ENCODE measurements around the gene PLEKHA5. TPM values are rescaled to one million over a fixed set of nuclear protein-coding genes. Genes with fewer than 3 reads are reported as not detected.
"Not testable (repeated sequence)": the region's sequence is repeated elsewhere in the genome, so short reads cannot be mapped to it uniquely, and the experiment has no call there.

The PLEKHA5 gene
- total RNA-seq, 1 donor from 2014 or later, result 2.6 TPM

GRCh38 chr12:19201661-19202060 lies 72.1 kb downstream of the PLEKHA5 start:
- intact Hi-C loops (cut with micrococcal nuclease), result no loop called here

- intact Hi-C loops (cut with micrococcal nuclease), result no loop called here
Measured at GRCh38 chr12:19203013-19203412, 73.5 kb downstream of the PLEKHA5 start.

DNA sequence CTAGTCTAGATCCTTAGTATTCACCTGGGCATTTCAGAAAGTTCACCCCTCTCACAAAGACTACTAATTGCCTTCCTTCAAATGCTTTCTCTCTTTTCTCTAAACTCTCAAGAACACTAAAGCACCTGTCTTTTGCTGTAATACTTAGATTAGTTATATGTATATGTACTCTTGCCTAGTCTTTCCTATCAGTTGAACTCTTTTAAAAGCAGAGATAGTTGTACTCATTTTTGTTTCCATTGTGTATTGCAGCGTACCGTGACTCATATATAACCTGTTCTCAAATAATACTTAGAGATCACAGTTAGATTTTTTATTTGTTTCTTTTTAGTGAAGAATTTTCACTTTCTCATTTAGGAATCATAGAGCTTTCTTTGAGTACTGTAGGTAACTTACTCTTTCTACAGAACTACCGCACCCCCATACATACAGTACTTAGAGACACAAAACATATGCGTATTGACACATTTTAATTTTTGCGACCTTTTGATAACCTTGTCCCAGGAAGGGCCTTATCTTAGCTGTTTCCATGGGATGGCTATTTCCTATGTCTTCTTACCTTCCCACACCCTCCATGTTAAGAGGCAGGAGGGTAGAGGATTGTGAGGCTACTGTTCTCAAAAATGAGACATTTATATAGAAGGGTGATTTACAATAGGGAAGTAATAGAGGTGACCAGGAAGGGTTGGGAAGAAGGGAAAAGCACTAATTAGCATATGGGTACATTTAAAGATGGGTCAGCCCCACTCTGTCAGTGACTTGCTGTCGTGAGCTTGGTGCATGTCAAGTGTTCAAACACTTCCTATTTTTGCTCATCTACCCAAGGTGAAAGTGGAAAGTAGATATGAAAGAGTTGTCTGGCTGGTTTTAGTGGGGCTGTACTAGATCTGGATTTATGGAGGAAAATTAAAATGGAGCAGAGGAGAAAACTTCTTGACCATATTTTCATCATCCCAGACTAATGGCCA lies 74.3 kb downstream of the PLEKHA5 start:
- intact Hi-C loops (cut with micrococcal nuclease), result no loop called here

- intact Hi-C loops (cut with micrococcal nuclease), result no loop called here
Measured at GRCh38 chr12:19205120-19205519, 75.6 kb downstream of the PLEKHA5 start.

GRCh38 chr12:19206493-19207077 lies 77.1 kb downstream of the PLEKHA5 start:
- intact Hi-C loops (cut with micrococcal nuclease), result no loop called here

DNA sequence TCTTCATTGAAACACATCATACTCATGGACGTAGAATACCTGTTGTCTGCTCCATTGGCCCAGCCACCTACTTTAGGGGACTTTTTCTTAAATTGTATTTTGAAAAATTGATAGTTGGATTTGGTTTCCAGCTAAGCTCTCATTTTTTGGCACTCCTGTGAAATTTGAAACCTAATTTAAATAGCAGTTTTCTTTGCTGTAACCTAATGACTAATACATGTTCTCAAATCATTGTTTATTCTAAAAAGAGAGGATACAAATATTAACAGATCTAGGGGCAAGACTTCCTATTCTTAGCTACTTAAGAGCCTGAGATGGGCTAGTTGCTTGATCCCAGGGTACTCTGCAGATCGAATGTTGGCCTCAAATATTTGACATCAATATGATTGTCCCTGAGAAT lies 78.9 kb downstream of the PLEKHA5 start:
- intact Hi-C loops (cut with micrococcal nuclease), result no loop called here

DNA sequence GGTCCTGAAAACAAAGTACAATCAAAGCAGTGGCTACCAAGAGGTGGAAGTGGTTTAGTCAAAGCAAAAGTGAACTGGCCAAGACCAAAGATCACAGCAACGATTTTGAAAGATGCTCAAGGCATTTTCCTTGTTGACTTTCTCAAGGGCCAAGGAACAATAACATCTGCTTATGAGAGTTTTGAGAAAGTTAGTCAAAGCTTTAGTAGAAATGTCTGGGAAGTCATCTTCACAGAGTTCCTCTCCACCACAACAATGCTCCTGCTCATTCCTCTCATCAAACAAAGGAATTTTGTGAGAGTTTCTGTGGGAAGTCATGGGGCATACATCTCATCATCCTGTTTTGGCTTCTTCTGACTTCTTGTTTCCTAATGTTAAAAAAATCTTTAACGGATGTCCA lies 80.1 kb downstream of the PLEKHA5 start:
- intact Hi-C loops (cut with micrococcal nuclease), result no loop called here

DNA sequence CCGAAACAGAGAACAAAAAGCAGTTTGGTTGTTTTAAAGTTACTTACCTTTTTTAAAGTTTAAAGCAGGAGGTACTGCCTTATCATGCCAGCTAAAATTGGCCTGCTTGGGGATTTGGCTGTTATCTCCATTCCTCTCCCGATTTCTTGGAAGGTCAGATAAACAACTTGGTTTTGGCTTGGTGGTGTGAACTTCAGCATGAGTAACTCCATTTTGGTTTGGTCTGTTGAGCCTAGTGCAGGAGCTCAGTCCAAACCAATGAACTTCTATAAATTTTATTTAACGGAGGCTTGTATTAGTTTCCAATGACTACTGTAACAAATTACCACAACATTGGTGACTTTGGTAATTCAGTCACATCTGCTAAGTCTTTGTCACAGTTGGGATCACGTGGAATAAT lies 82.3 kb downstream of the PLEKHA5 start:
- intact Hi-C loops (cut with micrococcal nuclease), result no loop called here

DNA sequence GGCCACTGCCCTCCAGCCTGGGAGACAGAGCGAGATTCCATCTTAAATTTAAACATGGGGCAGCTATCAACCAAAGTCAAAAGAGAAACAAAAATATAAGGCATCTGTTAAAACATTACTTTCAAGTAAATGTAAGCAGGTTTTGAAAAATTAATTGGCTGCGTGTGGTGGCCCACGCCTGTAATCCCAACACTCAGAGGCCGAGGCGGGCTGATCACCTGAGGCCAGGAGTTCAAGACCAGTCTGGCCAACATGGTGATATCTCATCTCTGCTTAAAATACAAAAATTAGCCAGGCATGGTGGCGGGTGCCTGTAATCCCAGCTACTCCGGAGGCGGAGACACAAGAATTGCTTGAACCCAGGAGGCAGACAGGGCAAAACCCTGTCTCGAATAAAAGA lies 82.7 kb downstream of the PLEKHA5 start:
- intact Hi-C loops (cut with micrococcal nuclease), result no loop called here

- intact Hi-C loops (cut with micrococcal nuclease), result no loop called here
Measured at GRCh38 chr12:19214020-19214419, 84.5 kb downstream of the PLEKHA5 start.

- intact Hi-C loops (cut with micrococcal nuclease), result no loop called here
Measured at GRCh38 chr12:19215115-19215514, 85.6 kb downstream of the PLEKHA5 start.

DNA sequence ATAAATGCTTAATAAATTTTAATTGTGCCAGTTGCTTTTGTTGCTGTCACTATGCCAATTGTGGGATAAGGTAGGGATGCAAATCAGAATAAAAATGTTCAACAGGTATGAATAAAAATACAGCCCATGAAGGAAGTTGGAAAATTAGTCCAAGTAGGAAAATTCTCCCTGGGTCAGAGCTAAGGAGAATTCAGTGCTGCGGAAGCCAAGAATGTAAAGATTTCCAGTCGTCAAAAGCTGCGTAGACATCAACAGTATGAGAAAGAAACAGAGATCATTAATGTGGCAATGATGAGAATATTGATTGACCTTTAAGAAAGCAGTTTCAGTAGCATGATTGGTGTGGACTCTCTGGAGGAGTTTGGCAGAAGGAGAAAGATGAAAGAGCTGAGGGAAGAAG lies 87.9 kb downstream of the PLEKHA5 start:
- intact Hi-C loops (cut with micrococcal nuclease), result no loop called here

GRCh38 chr12:19220205-19220604 lies 90.7 kb downstream of the PLEKHA5 start:
- intact Hi-C loops (cut with micrococcal nuclease), result no loop called here

DNA sequence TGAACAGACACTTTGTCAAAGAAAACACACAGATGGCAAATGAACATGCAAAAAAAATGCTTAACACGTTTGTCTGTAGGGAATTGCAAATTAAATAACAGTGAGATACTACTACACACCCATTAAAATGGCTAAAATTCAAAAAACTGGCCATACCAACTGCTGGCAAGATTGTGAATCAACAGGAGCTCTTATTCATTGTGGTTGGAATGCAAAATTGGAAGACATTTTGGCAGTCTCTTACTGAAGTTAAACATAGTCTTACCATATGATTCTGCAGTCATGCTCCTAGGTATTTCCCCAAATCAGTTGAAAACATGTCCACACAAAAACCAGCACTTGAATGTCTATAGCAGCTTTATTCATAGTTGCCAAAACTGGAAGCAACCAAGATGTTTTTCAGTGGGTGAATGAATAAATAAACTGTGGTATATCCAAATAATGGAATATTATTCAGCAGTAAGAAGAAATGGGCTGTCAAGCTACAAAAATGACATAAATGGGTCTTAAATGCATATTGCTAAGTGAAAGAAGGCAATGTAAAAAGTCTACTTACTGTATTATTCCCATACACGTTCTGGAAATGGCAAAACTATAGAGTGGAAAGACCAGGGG lies 91.4 kb downstream of the PLEKHA5 start:
- intact Hi-C loops (cut with micrococcal nuclease), result no loop called here

DNA sequence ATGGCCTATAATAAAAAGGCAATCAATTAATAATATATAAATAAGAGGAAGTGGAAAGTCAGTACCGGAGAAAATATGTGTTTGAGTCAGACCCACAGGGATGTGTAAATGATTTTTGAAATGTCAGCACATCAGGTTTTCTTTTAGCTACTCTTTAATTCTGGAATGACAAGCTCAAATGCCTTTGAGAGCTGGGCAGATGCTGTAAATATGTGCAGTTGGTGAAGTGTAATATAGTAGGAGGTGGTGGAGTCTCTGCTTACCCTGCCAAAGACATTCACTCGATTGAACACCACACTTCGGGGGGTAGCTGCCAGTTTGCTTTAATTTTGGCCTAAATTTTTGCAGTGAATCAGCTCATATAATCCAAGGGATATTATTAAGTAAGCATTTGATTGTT lies 93.0 kb downstream of the PLEKHA5 start:
- intact Hi-C loops (cut with micrococcal nuclease), result no loop called here

DNA sequence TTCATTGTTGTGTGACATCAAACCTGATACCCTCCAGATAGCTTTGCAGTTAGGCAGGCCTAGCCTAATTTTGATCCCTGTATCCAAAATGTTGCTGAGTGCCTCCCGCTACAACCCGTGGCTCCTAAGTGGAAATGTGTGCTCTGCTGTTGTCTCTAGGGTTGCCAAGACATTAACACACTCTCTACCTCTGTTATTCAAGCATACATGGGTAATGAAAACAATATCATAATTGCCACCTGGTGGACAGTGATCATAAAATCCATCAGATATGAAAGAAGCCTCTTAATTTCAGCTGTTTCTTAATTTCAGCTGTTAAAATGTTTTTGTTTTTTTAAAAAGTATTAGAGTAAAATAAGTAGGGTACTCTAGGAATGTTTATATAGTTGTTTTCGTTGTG lies 93.5 kb downstream of the PLEKHA5 start:
- intact Hi-C loops (cut with micrococcal nuclease), result no loop called here

DNA sequence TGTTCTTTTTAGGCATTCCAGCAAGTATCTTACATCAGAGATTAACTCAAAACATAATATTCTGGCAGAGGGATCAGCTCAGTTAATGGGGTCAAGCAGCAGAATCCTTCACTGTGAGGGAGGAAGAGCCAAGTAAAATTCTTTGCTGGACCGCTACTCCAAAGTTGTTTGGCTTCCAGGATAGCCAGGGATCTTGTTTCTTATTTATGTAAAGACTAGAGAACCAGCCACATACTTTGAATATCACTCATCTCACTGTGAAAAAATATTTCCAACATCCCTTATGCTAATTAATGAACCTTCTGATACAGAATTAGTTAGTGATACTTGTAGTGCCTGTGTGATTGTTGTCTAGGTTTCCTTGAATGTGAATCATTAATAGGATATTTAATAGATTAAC lies 94.2 kb downstream of the PLEKHA5 start:
- intact Hi-C loops (cut with micrococcal nuclease), result no loop called here

DNA sequence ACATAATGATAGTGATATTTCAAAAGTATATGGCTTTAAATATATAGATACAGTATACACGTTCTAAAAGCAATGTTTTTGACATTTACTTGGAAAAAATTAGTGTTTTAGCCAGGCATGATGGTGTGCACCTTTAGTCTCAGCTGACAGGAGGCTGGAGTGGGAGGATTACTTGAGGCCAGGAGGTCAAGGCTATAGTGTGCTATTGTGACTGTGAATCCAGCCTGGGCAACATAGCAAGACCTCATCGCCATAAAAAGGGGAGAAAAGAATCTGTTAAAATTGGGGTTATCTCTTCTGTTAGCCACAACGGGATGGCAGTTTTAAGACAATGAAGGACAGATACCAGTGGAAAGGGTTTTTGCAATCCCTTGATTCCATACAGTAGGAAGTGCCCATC lies 95.2 kb downstream of the PLEKHA5 start:
- intact Hi-C loops (cut with micrococcal nuclease), result no loop called here

GRCh38 chr12:19227190-19227879 lies 97.8 kb downstream of the PLEKHA5 start:
- intact Hi-C loops (cut with micrococcal nuclease), result no loop called here

DNA sequence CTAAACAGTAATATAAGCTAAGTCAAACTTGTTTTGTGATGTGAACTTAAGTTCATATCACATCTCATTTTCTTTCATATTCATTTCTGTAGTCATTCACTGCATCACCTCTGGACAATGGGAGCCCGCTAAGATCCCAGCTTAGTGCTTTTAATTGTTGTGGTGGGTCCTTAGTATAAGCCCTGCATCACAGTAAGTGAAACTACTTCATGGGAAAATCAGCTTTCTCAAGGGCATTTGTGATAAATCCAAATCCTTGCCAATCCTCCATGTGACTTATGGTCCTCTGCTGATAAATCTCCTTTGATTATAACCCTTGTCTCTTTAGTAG lies 98.3 kb downstream of the PLEKHA5 start:
- intact Hi-C loops (cut with micrococcal nuclease), result no loop called here

- intact Hi-C loops (cut with micrococcal nuclease), result not testable (repeated sequence)
Measured at GRCh38 chr12:19229021-19229420, 99.5 kb downstream of the PLEKHA5 start.

- intact Hi-C loops (cut with micrococcal nuclease), result no loop called here
Measured at GRCh38 chr12:19230299-19230866, 100.8 kb downstream of the PLEKHA5 start.
